NCI-H226 (cell line): ENCODE measurements around the gene SMIM7.
"Not testable (repeated sequence)": the region's sequence is repeated elsewhere in the genome, so short reads cannot be mapped to it uniquely, and the experiment has no call there.

Experiments
- DNase-seq: peaks from one replicate; pipeline ENCODE4 v3.0.0-alpha.2; 2015

The SMIM7 gene

GRCh38 chr19:16659832-16660708 lies at the start of gene SMIM7:
SMIM7 (minus strand) TSS chr19:16660144; CDS start chr19:16660110, 34 bp downstream.
- DNase-seq: peak; percentile 97

- DNase-seq: no peak
These were observed 43.7 kb upstream of the SMIM7 start for GRCh38 chr19:16703677-16704076.

- DNase-seq: no peak
These were observed 42.2 kb upstream of the SMIM7 start for GRCh38 chr19:16702123-16702522.

- no peak for DNase-seq
These were observed 39.0 kb upstream of the SMIM7 start for GRCh38 chr19:16698914-16699313.

- no peak for DNase-seq
These were observed 28.1 kb upstream of the SMIM7 start for GRCh38 chr19:16688084-16688483.

- DNase-seq: no peak
These were observed 24.3 kb upstream of the SMIM7 start for GRCh38 chr19:16684216-16684615.

- DNase-seq: no peak
These were observed 22.6 kb upstream of the SMIM7 start for GRCh38 chr19:16682539-16682938.

- no peak for DNase-seq
These were observed 19.9 kb upstream of the SMIM7 start for GRCh38 chr19:16679811-16680210.

GRCh38 chr19:16678498-16678897 lies 18.6 kb upstream of the SMIM7 start:
- DNase-seq: peak; percentile 34

GRCh38 chr19:16677055-16677454 lies 17.1 kb upstream of the SMIM7 start:
- no peak for DNase-seq

GRCh38 chr19:16676101-16676798 lies 16.3 kb upstream of the SMIM7 start:
- no peak for DNase-seq

GRCh38 chr19:16673839-16674238 lies 13.9 kb upstream of the SMIM7 start:
- not testable (repeated sequence) for DNase-seq

GRCh38 chr19:16673231-16673630 lies 13.3 kb upstream of the SMIM7 start:
- no peak for DNase-seq

GRCh38 chr19:16671652-16672274 lies 11.8 kb upstream of the SMIM7 start:
- no peak for DNase-seq

GRCh38 chr19:16670291-16670690 lies 10.3 kb upstream of the SMIM7 start:
- no peak for DNase-seq

GRCh38 chr19:16668702-16669101 lies 8.8 kb upstream of the SMIM7 start:
- not testable (repeated sequence) for DNase-seq

- no peak for DNase-seq
These were observed 8.2 kb upstream of the SMIM7 start for GRCh38 chr19:16668176-16668575.

- DNase-seq: no peak
These were observed 1.6 kb upstream of the SMIM7 start for GRCh38 chr19:16661480-16662034.

GRCh38 chr19:16660763-16661479 lies 977 bp upstream of the SMIM7 start, which contains the start of gene TMEM38A:
TMEM38A (plus strand) TSS chr19:16661139; CDS start chr19:16661218, 79 bp downstream.
- no peak for DNase-seq

GRCh38 chr19:16659464-16659831 lies 496 bp downstream of the SMIM7 start:
- no peak for DNase-seq

GRCh38 chr19:16657384-16657783 lies 2.6 kb downstream of the SMIM7 start:
- no peak for DNase-seq

- DNase-seq: no peak
These were observed 4.2 kb downstream of the SMIM7 start for GRCh38 chr19:16655727-16656126.

- no peak for DNase-seq
These were observed 5.3 kb downstream of the SMIM7 start for GRCh38 chr19:16654627-16655026.
